HepG2 (cell line): ENCODE measurements around the gene FBXW8. TPM values are rescaled to one million over a fixed set of nuclear protein-coding genes. Genes with fewer than 3 reads are reported as not detected.
A peak's percentile ranks its signal among the peaks of the same experiment; 100 is the strongest.

Experiments used
- ATAC-seq: fragments of 200-7000 bp; cut with Tn5 transposase; 3 replicates; pipeline ENCODE4 v1.9.1; 2020; ENCODE audit warnings: mild to moderate bottlenecking, moderate library complexity
- BruUV-seq: library from RNA; stranded (reverse); fragments of 400-500 nt; replicated peaks from 2 replicates; lab custom pipeline; 2021; lab: Mats Ljungman, UMichigan
- CTCF ChIA-PET: fragments of 300-600 bp; formaldehyde crosslinking; extraction: SDS; loops from one replicate; lab custom pipeline; 2021; ENCODE audit warnings: low total read pairs, inconsistent platforms, low intra/inter-chr PET ratio; lab: Yijun Ruan, JAX
- POLR2A ChIA-PET: fragments of 350-600 bp; sonication (Branson Sonifier 250); formaldehyde crosslinking; loops from one replicate; lab custom pipeline; 2020; ENCODE audit warnings: antibody characterized with exemption, inconsistent platforms; lab: Yijun Ruan, JAX
- DNase-seq: peaks from one replicate; pipeline ENCODE4 v3.0.0-alpha.2; 2015; ENCODE audit warnings: low spot score
- FAIRE-seq: peaks from 3 replicates; lab custom pipeline; 2011; peaks lifted over from hg19 to GRCh38; lab: Jason Lieb, UNC
- H2AFZ ChIP-seq: one replicate; pipeline ENCODE4 v1.6.1; 2011; ENCODE audit warnings: low read length, inconsistent platforms
- H3K27ac ChIP-seq: fragments of 300-600 bp; 3 replicates; pipeline ENCODE4 v1.8.0; 2011; ENCODE audit warnings: mixed run types, mild to moderate bottlenecking, mixed read lengths, low read length, inconsistent platforms; ENCODE audit not compliant: insufficient read depth; ENCODE audit errors: extremely low read length
- H3K27me3 ChIP-seq, 2 experiments: fragments of 200-600 bp in 1 of 2; 2 replicates in 1 of 2; 3 replicates in 1 of 2; pipeline versions ENCODE4 v1.6.0 to v1.8.0; 2011; ENCODE audit warnings: low read length in 2 of 2, mild to moderate bottlenecking in 2 of 2, moderate library complexity in 2 of 2, inconsistent platforms in 1 of 2; ENCODE audit not compliant: insufficient read depth in 2 of 2, control insufficient read depth in 1 of 2
- H3K36me3 ChIP-seq, 2 experiments: fragments of 200-600 bp in 1 of 2; replicated peaks in 1 of 2; 2 replicates in 1 of 2; 3 replicates in 1 of 2; pipeline versions ENCODE4 v1.5.1 to v1.8.0; 2011; ENCODE audit warnings: low read length in 2 of 2, inconsistent platforms in 1 of 2; ENCODE audit not compliant: insufficient read depth in 2 of 2, control insufficient read depth in 1 of 2
- H3K4me1 ChIP-seq: 2 replicates; pipeline ENCODE4 v1.5.1; 2012; ENCODE audit warnings: low read length, inconsistent platforms; ENCODE audit not compliant: insufficient read depth
- H3K4me2 ChIP-seq: 2 replicates; pipeline ENCODE4 v1.6.0; 2011; ENCODE audit warnings: low read depth, low read length, inconsistent platforms
- H3K4me3 ChIP-seq, 3 experiments: fragments of 200-600 bp in 1 of 3; sonication (generic), shearing (Covaris generic) in 1 of 3; replicated peaks in 1 of 3; 2 replicates each; pipeline ENCODE4 v1.5.1; 2011 to 2016; ENCODE audit warnings: low read length in 3 of 3, inconsistent platforms in 2 of 3, low read depth in 2 of 3, mild to moderate bottlenecking in 2 of 3, control low read depth in 1 of 3, mixed read lengths in 1 of 3; ENCODE audit not compliant: insufficient read depth in 1 of 3
- H3K79me2 ChIP-seq: one replicate; pipeline ENCODE4 v1.6.1; 2011; ENCODE audit warnings: low read length, inconsistent platforms; ENCODE audit not compliant: insufficient read depth
- H3K9ac ChIP-seq: 2 replicates; pipeline ENCODE4 v1.6.0; 2011; ENCODE audit warnings: mild to moderate bottlenecking, low read depth, low read length, inconsistent platforms; ENCODE audit not compliant: insufficient read depth
- H3K9me3 ChIP-seq: 2 replicates; pipeline ENCODE4 v1.5.1; 2012; ENCODE audit warnings: mild to moderate bottlenecking, low read length
- H4K20me1 ChIP-seq: 2 replicates; pipeline ENCODE4 v1.6.0; 2011; ENCODE audit warnings: inconsistent platforms, mild to moderate bottlenecking, low read length, moderate library complexity; ENCODE audit not compliant: insufficient read depth
- CSRNP2 ChIP-seq: sonication (generic); formaldehyde crosslinking; conservative IDR thresholded peaks from 2 replicates; pipeline ENCODE4 v1.8.0; 2022; ENCODE audit warnings: low read depth, missing genetic modification reagents
- CTCF ChIP-seq: sonication (generic); formaldehyde crosslinking; IDR thresholded peaks from 2 replicates; pipeline ENCODE4 v1.5.0; 2020; ENCODE audit warnings: mild to moderate bottlenecking, missing genetic modification reagents, moderate library complexity
- HNF4A ChIP-seq: sonication (generic); formaldehyde crosslinking; IDR thresholded peaks from 2 replicates; pipeline ENCODE4 v1.4.0; 2020; ENCODE audit warnings: missing genetic modification reagents
- IRF9 ChIP-seq: sonication (generic); formaldehyde crosslinking; IDR thresholded peaks from 2 replicates; pipeline ENCODE4 v1.8.0; 2022; ENCODE audit warnings: missing genetic modification reagents, mild to moderate bottlenecking, borderline replicate concordance
- MYPOP ChIP-seq: sonication (generic); formaldehyde crosslinking; IDR thresholded peaks from 2 replicates; pipeline ENCODE4 v1.8.1; 2023; ENCODE audit warnings: mild to moderate bottlenecking, moderate library complexity, missing genetic modification reagents
- NR2C2 ChIP-seq: sonication (generic); formaldehyde crosslinking; IDR thresholded peaks from 2 replicates; pipeline ENCODE4 v1.4.0; 2020; ENCODE audit warnings: missing genetic modification reagents, mild to moderate bottlenecking, moderate library complexity, borderline replicate concordance
- RBM39 ChIP-seq: fragments of 200-400 bp; formaldehyde crosslinking; IDR thresholded peaks from one replicate; pipeline ENCODE4 v1.6.1; 2018; ENCODE audit warnings: antibody characterized with exemption, mild to moderate bottlenecking, low read depth, low read length; ENCODE audit not compliant: poor library complexity, severe bottlenecking
- SATB2 ChIP-seq: sonication (generic); formaldehyde crosslinking; IDR thresholded peaks from 2 replicates; pipeline ENCODE4 v1.5.0; 2020; ENCODE audit warnings: missing genetic modification reagents
- TOPORS ChIP-seq: sonication (generic); formaldehyde crosslinking; IDR thresholded peaks from 2 replicates; pipeline ENCODE4 v1.8.0; 2023; ENCODE audit warnings: mild to moderate bottlenecking, missing genetic modification reagents
- ZNF337 ChIP-seq: sonication (generic); formaldehyde crosslinking; IDR thresholded peaks from 2 replicates; pipeline ENCODE4 v1.5.1; 2020; ENCODE audit warnings: missing genetic modification reagents, low read depth, mild to moderate bottlenecking, borderline replicate concordance
- ZNF567 ChIP-seq: sonication (generic); formaldehyde crosslinking; IDR thresholded peaks from 2 replicates; pipeline ENCODE4 v1.8.1; 2023; ENCODE audit warnings: mild to moderate bottlenecking, missing genetic modification reagents, borderline replicate concordance
- ZNF678 ChIP-seq: sonication (generic); formaldehyde crosslinking; IDR thresholded peaks from 2 replicates; pipeline ENCODE4 v1.4.0; 2020; ENCODE audit warnings: mild to moderate bottlenecking, missing genetic modification reagents
- WGBS: methylation state at CpG from one replicate; pipeline ENCODE4 v1.1.6; 2017; ENCODE audit warnings: low lambda C conversion rate; 5-methylcytosine and 5-hydroxymethylcytosine counted together
- in situ Hi-C: cut with HindIII; loops from 2 replicates; pipeline ENCODE4 v1.10.0; 2017; ENCODE audit warnings: low pct_unique_long_range_greater_than_20kb; ENCODE audit not compliant: extremely low pct_ligation_motif_present
- intact Hi-C: fragments of 100-400 bp; cut with micrococcal nuclease; formaldehyde crosslinking; loops from one replicate; pipeline ENCODE4 v1.10.0; 2022; ENCODE audit not compliant: unreplicated experiment
- polyA plus RNA-seq, 8 experiments: library from polyadenylated mRNA; depleted of rRNA in 3 of 8; stranded (reverse) in 7 of 8; unstranded in 1 of 8; fragments of >200 nt; fragmentation: Illumina TruSeq in 4 of 8; extraction: Trizol in 4 of 8; gene quantifications; 2 replicates each; pipeline versions ENCODE4 v1.2.1 to v1.2.3, GENCODE V29; 2011 to 2016; ENCODE audit warnings: low read depth in 4 of 8, missing spikeins in 1 of 8, mixed read lengths in 1 of 8; ENCODE audit not compliant: insufficient read depth in 1 of 8
- total RNA-seq, 5 experiments: library from RNA; depleted of rRNA; stranded (reverse); fragments of >200 nt; fragmentation: Illumina TruSeq; extraction: Trizol; gene quantifications; 2 replicates each; pipeline ENCODE4 v1.2.3, GENCODE V29; 2016; ENCODE audit warnings: low read depth in 1 of 5

FBXW8 gene
- total and polyA plus RNA-seq, 2 of the 13 experiments (the other 11 are each of a cell fraction or from before 2014, with no cell fraction given), result 5.1 to 5.9 TPM

- TF ChIP-seq MYPOP (CRISPR knock-in tag) (peak; percentile 99), RBM39 (no peak)
Observed at GRCh38 chr12:116878567-116879508, 31.9 kb upstream of the FBXW8 start (continued).

- H3K4me3 ChIP-seq, result no peak overlapping the region; a peak in 1 of 6 replicates
- CTCF ChIA-PET, result no interaction called here
- POLR2A ChIA-PET, result no interaction called here
- FAIRE-seq, result no peak
- no peak overlapping the region for H3K27ac ChIP-seq
- H3K4me1 ChIP-seq, result peaks cover 30% of the 10 kb centered on the region
- 38% methylated on average over 33 of the region's 52 CpGs for WGBS
- in situ Hi-C loops, result loop anchor here (5.0 kb wide), 1 partner anchor 177 kb away; no protein-coding TSS in a partner anchor
- DNase-seq, result no peak
- no peak for ATAC-seq
- no peaks in the 10 kb centered on the region for H3K79me2 ChIP-seq
- intact Hi-C loops, result no loop called here
- no peaks in the 10 kb centered on the region for H4K20me1 ChIP-seq
- TF ChIP-seq IRF9, result no peak
- TF ChIP-seq CSRNP2 (CRISPR knock-in tag), result no peak
- TF ChIP-seq SATB2 (CRISPR knock-in tag), result no peak
- TF ChIP-seq ZNF337, result no peak
- TF ChIP-seq NR2C2 (CRISPR knock-in tag), result no peak
- TF ChIP-seq HNF4A, result no peak
- TF ChIP-seq TOPORS (CRISPR knock-in tag), result no peak
- no peak for TF ChIP-seq CTCF
- no peak for TF ChIP-seq ZNF567 (CRISPR knock-in tag)
- no peak for TF ChIP-seq ZNF678 (CRISPR knock-in tag)
- H3K9me3 ChIP-seq, result no peaks in the 10 kb centered on the region
- H3K4me2 ChIP-seq, result peak overlapping the region; percentile 24; the same call in 1 of the 2 replicates
- no peaks in the 10 kb centered on the region for H3K36me3 ChIP-seq
- BruUV-seq, result no TSS peak
- no peak overlapping the region for H3K9ac ChIP-seq
- no peak overlapping the region for H2AFZ ChIP-seq
- H3K27me3 ChIP-seq, result peaks cover 19 to 79% of the 10 kb centered on the region in 2 experiments
Observed at GRCh38 chr12:116879509-116880212, 31.1 kb upstream of the FBXW8 start.
